A549 treated with CpdA at 1 μM for 4 hours (cell line): ENCODE measurements around the gene CYP1A1. TPM values are rescaled to one million over a fixed set of nuclear protein-coding genes. Genes with fewer than 3 reads are reported as not detected.

Experiments used
- total RNA-seq: library from RNA; stranded (reverse); fragments of 200-300 nt; extraction: Qiagen RNA extraction; gene quantifications from 5 replicates; pipeline ENCODE4 v1.2.3, GENCODE V29; 2022; ENCODE audit warnings: low read depth

CYP1A1 gene, protein sequence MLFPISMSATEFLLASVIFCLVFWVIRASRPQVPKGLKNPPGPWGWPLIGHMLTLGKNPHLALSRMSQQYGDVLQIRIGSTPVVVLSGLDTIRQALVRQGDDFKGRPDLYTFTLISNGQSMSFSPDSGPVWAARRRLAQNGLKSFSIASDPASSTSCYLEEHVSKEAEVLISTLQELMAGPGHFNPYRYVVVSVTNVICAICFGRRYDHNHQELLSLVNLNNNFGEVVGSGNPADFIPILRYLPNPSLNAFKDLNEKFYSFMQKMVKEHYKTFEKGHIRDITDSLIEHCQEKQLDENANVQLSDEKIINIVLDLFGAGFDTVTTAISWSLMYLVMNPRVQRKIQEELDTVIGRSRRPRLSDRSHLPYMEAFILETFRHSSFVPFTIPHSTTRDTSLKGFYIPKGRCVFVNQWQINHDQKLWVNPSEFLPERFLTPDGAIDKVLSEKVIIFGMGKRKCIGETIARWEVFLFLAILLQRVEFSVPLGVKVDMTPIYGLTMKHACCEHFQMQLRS
- total RNA-seq: 1.1 to 2.1 TPM (median 2.0 TPM) in 5 replicates

DNA sequence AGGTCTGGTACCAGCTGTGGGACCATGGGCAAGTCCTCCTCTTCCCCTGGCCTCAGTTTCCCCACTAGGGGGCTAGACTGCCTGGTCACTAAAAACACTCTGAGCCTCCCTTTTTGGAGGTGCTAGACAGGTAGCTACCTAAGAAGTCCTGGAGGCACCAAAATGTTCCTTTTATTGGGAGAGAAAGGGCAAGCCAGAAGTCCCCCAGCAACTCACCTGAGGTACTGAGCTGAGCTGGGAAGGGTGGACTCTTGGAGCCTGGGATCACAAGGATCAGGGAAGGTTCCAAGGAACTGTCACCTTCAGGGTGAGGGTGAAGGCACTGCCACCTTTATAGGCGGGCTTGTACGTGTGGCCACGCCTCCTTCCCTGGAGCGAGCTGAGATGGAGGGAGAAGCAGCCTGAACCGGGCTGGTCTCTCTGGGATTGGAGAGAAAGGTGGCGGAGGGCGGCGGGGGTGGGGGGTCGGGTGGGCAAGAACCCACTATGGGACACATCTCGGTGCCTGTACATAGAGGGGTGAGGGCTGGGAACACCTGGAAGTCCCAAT, at the start of gene CYP1A1:
TSS of gene CYP1A1 (minus strand) at position 304 of the 550 bp plus-strand sequence. CDS start 2,431 bp downstream, outside the sequence.

DNA sequence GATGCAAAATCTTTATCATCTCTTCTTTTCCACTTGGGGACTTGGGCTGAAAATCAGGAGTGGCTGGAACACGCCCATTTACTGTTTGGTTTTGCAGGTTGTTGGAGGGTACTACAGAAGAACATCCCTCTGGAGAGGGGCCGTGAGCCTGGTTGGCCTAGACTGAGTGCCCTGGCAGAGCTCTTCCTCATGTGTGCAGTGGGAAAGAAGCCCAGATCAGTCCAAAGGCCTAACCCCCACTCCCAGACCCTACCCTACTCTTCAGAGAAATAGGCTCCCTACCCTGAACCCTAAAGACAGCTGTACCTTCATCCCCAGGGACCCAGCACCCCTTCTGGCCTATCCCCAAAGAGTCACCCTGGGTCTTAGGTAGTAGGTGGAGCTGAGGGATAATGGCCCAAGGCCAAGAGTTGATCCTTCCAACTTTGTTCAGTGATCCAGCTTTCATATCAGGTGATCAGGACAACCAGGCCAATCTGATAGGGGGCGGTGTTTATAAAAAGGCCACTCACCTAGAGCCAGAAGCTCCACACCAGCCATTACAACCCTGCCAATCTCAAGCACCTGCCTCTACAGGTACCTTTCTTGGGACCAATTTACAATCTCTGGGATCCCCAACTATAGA, 23.1 kb upstream of the CYP1A1 start, which contains the start of gene CYP1A2:
TSS of gene CYP1A2 (plus strand) at position 524 of the 625 bp plus-strand sequence. CDS start 894 bp downstream, outside the sequence.

DNA sequence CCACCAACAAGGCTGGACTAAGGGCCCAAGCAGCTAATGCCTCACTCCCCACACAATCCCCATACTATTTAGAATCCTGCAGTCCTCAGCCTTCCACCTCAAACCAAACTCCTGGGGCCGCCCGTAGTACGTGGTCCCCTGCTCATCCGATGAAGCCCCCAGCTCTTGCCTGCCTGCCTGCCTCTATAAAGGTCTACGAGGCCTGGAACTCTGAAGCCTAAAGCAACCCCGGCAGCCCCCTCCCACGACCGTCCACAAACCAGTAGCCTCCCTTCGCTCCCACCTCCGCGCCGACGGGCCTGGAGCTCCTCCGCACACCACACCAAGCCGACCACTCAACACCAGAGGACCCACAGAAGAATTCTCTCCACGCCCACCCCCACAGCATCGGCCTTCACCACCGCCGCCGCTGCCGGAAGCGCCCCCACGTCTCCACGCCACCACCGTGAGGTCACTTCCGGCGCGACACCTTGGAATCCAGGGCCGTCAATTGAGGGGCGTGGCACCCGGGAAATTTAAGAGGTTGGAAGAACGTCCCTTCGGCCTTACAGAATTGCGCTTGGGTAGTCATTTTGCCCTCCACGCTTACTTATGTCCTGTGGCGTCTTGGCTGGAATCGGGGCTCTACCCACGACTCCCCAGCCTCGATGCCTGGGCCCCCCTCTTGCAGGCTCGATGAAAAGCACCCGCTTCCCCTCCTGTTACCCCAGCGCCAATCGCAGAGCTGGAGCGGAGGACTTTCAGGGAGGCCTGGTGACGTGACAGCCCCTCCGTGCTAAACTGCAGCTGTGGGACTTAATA, 29.5 kb downstream of the CYP1A1 start, which contains the start of gene EDC3:
TSS of gene EDC3 (minus strand) at position 428 of the 801 bp plus-strand sequence. CDS start 20,900 bp downstream, outside the sequence.

Other genes starting within 250 kb of the CYP1A1 start
- gene ARID3B, start 184.3 kb downstream of the CYP1A1 start, total RNA-seq: 3.2 to 4.5 TPM (median 3.5 TPM) in 5 replicates
- gene CLK3, start 109.7 kb downstream of the CYP1A1 start, total RNA-seq: 39.1 to 43.7 TPM (median 40.5 TPM) in 5 replicates
- gene EDC3, start 29.5 kb downstream of the CYP1A1 start, total RNA-seq: 18.5 to 24.0 TPM (median 19.8 TPM) in 5 replicates
- not detected in 5 replicates for gene CYP1A2, start 23.3 kb upstream of the CYP1A1 start, total RNA-seq
- gene CSK, start 56.6 kb upstream of the CYP1A1 start, total RNA-seq: 57.6 to 72.3 TPM (median 65.0 TPM) in 5 replicates
- gene LMAN1L, start 87.3 kb upstream of the CYP1A1 start, total RNA-seq: not detected in 5 replicates
- not detected in 5 replicates for gene CPLX3, start 101.1 kb upstream of the CYP1A1 start, total RNA-seq
- gene ULK3, start 117.6 kb upstream of the CYP1A1 start, total RNA-seq: 30.7 to 46.1 TPM (median 35.7 TPM) in 5 replicates
- 57.1 to 68.8 TPM (median 66.9 TPM) in 5 replicates for gene SCAMP2, start 147.8 kb upstream of the CYP1A1 start, total RNA-seq
- 27.0 to 35.8 TPM (median 34.1 TPM) in 5 replicates for gene MPI, start 164.5 kb upstream of the CYP1A1 start, total RNA-seq
- gene FAM219B, start 181.3 kb upstream of the CYP1A1 start, total RNA-seq: 32.6 to 36.5 TPM (median 33.6 TPM) in 5 replicates
- gene COX5A, start 212.5 kb upstream of the CYP1A1 start, total RNA-seq: 459 to 606 TPM (median 556 TPM) in 5 replicates
- gene RPP25, start 231.2 kb upstream of the CYP1A1 start, total RNA-seq: 18.9 to 28.8 TPM (median 27.3 TPM) in 5 replicates